K562 (cell line): ENCODE data around the gene MBD1. TPM values are rescaled to one million over a fixed set of nuclear protein-coding genes. Genes with fewer than 3 reads are reported as not detected.

Experiments
- ATAC-seq: fragments of 200-7000 bp; cut with Tn5 transposase; 3 replicates; pipeline ENCODE4 v1.9.1; 2020; ENCODE audit warnings: moderate library complexity
- BruUV-seq: library from RNA; stranded (reverse); fragments of 400-500 nt; replicated peaks from 2 replicates; lab custom pipeline; 2021; lab: Mats Ljungman, UMichigan
- CTCF ChIA-PET: fragments of 300-600 bp; formaldehyde crosslinking; extraction: SDS; loops from one replicate; lab custom pipeline; 2021; ENCODE audit warnings: low intra/inter-chr PET ratio; lab: Yijun Ruan, JAX
- POLR2A ChIA-PET: fragments of 300-600, 350-650 bp; sonication (Branson Sonifier 250); formaldehyde crosslinking; extraction: SDS; loops from one replicate; lab custom pipeline; 2021; ENCODE audit warnings: antibody characterized with exemption, inconsistent platforms; lab: Yijun Ruan, JAX
- DNase-seq, 4 experiments: peaks; one replicate each; pipeline versions ENCODE4 v3.0.0 to v3.0.0-alpha.2; 2011 to 2018; ENCODE audit warnings: low spot score in 3 of 4, mixed read lengths in 3 of 4; ENCODE audit errors: extremely low read depth in 1 of 4
- FAIRE-seq: peaks from 2 replicates; lab custom pipeline; 2011; peaks lifted over from hg19 to GRCh38; lab: Jason Lieb, UNC
- H2AFZ ChIP-seq: 2 replicates; pipeline ENCODE4 v1.6.0; 2011; ENCODE audit warnings: low read depth, low read length, control low read depth, inconsistent platforms
- H3K27ac ChIP-seq: fragments of 200-600 bp; 3 replicates; pipeline ENCODE4 v1.8.0; 2011; ENCODE audit warnings: low read depth, mild to moderate bottlenecking, control low read depth, inconsistent platforms, low read length, moderate library complexity, mixed read lengths; ENCODE audit errors: extremely low read depth
- H3K27me3 ChIP-seq, 2 experiments: fragments of 300-600 bp in 1 of 2; 2 replicates in 1 of 2; 3 replicates in 1 of 2; pipeline versions ENCODE4 v1.6.0 to v1.8.0; 2011; ENCODE audit warnings: inconsistent platforms in 2 of 2, low read length in 2 of 2, mild to moderate bottlenecking in 1 of 2, mixed read lengths in 1 of 2, moderate library complexity in 1 of 2; ENCODE audit not compliant: control insufficient read depth in 2 of 2, insufficient read depth in 2 of 2
- H3K36me3 ChIP-seq: fragments of 300-600 bp; 3 replicates; pipeline ENCODE4 v1.8.0; 2011; ENCODE audit warnings: mild to moderate bottlenecking, low read length, inconsistent platforms; ENCODE audit not compliant: control insufficient read depth, insufficient read depth
- H3K4me1 ChIP-seq, 2 experiments: fragments of 200-600 bp in 1 of 2; replicated peaks in 1 of 2; 2 replicates in 1 of 2; 3 replicates in 1 of 2; pipeline versions ENCODE4 v1.5.1 to v1.8.0; 2011; ENCODE audit warnings: inconsistent platforms in 2 of 2, low read length in 2 of 2, mild to moderate bottlenecking in 1 of 2, mixed read lengths in 1 of 2, moderate library complexity in 1 of 2; ENCODE audit not compliant: control insufficient read depth in 2 of 2, insufficient read depth in 2 of 2
- H3K4me2 ChIP-seq: 2 replicates; pipeline ENCODE4 v1.6.1; 2011; ENCODE audit warnings: low read length, control low read depth, inconsistent platforms, mixed read lengths; ENCODE audit not compliant: insufficient read depth
- H3K4me3 ChIP-seq: fragments of 200-600 bp; sonication (generic), shearing (Covaris generic); 2 replicates; pipeline ENCODE4 v1.5.1; 2016; ENCODE audit warnings: control low read depth, inconsistent platforms
- H3K79me2 ChIP-seq: fragments of 200-600 bp; 3 replicates; pipeline ENCODE4 v1.8.0; 2011; ENCODE audit warnings: low read length, inconsistent platforms; ENCODE audit not compliant: control insufficient read depth, insufficient read depth
- H3K9ac ChIP-seq, 2 experiments: 2 replicates each; pipeline versions ENCODE4 v1.6.0 to v1.6.1; 2011; ENCODE audit warnings: low read depth in 2 of 2, low read length in 2 of 2, control low read depth in 1 of 2, inconsistent platforms in 1 of 2, mild to moderate bottlenecking in 1 of 2, mixed read lengths in 1 of 2; ENCODE audit not compliant: insufficient read depth in 1 of 2
- H3K9me1 ChIP-seq: one replicate; pipeline ENCODE4 v1.6.0; 2011; ENCODE audit warnings: inconsistent platforms, mild to moderate bottlenecking, low read length, moderate library complexity; ENCODE audit not compliant: control insufficient read depth, insufficient read depth
- H3K9me3 ChIP-seq: replicated peaks from 2 replicates; pipeline ENCODE4 v1.5.1; 2011; ENCODE audit warnings: low read depth, low read length, inconsistent platforms; ENCODE audit not compliant: control insufficient read depth, insufficient read depth
- H4K20me1 ChIP-seq: replicated peaks from 2 replicates; pipeline ENCODE4 v1.6.1; 2011; ENCODE audit warnings: low read length, inconsistent platforms, mixed read lengths; ENCODE audit not compliant: control insufficient read depth, insufficient read depth
- BCOR ChIP-seq: fragments of 450-650 bp; IDR thresholded peaks from 2 replicates; pipeline ENCODE4 v1.6.1; 2016
- CCAR2 ChIP-seq: fragments of 200-400 bp; formaldehyde crosslinking; IDR thresholded peaks from 2 replicates; pipeline ENCODE4 v1.6.1; 2017; ENCODE audit warnings: mild to moderate bottlenecking, low read depth, low read length
- CHD4 ChIP-seq: fragments of 200-600 bp; sonication (generic); IDR thresholded peaks from 3 replicates; pipeline ENCODE4 v1.6.1; 2012; ENCODE audit warnings: low read depth, mild to moderate bottlenecking, mixed read lengths, low read length, inconsistent platforms; ENCODE audit not compliant: insufficient read depth, insufficient replicate concordance, poor library complexity, severe bottlenecking
- EWSR1 ChIP-seq: fragments of 450-650 bp; IDR thresholded peaks from 2 replicates; pipeline ENCODE4 v1.6.1; 2018; ENCODE audit warnings: borderline replicate concordance, mild to moderate bottlenecking, low read depth, moderate library complexity; ENCODE audit not compliant: partially characterized antibody
- HMGXB4 ChIP-seq: sonication (generic); formaldehyde crosslinking; IDR thresholded peaks from 2 replicates; pipeline ENCODE4 v1.8.1; 2023; ENCODE audit warnings: mild to moderate bottlenecking, missing genetic modification reagents
- KDM2B ChIP-seq: fragments of 250-450 bp; sonication (Bioruptor Pico); IDR thresholded peaks from 2 replicates; pipeline ENCODE4 v1.8.0; 2021; ENCODE audit warnings: mild to moderate bottlenecking, moderate library complexity
- KLF16 ChIP-seq: IDR thresholded peaks from 2 replicates; pipeline ENCODE4 v1.6.1; 2016; ENCODE audit warnings: antibody characterized with exemption
- NR0B1 ChIP-seq: fragments of 450-650 bp; IDR thresholded peaks from one replicate; pipeline ENCODE4 v1.6.1; 2018; ENCODE audit warnings: mild to moderate bottlenecking, moderate library complexity; ENCODE audit not compliant: partially characterized antibody
- PKNOX1 ChIP-seq: fragments of 450-650 bp; IDR thresholded peaks from 2 replicates; pipeline ENCODE4 v1.6.1; 2016
- POU5F1 ChIP-seq: fragments of 150-350 bp; IDR thresholded peaks from 2 replicates; pipeline ENCODE4 v1.6.1; 2014; ENCODE audit warnings: borderline replicate concordance, low read length, low read depth, mild to moderate bottlenecking; ENCODE audit not compliant: partially characterized antibody
- PPARD ChIP-seq: fragments of 250-450 bp; sonication (Bioruptor Pico); IDR thresholded peaks from 2 replicates; pipeline ENCODE4 v1.8.0; 2022; ENCODE audit warnings: inconsistent platforms, mild to moderate bottlenecking, moderate library complexity
- RBM14 ChIP-seq: fragments of 200-400 bp; formaldehyde crosslinking; IDR thresholded peaks from 2 replicates; pipeline ENCODE4 v1.6.1; 2018; ENCODE audit warnings: low read depth, mild to moderate bottlenecking, low read length, moderate library complexity, borderline replicate concordance; ENCODE audit not compliant: insufficient read depth
- RBM34 ChIP-seq: fragments of 200-400 bp; formaldehyde crosslinking; IDR thresholded peaks from 2 replicates; pipeline ENCODE4 v1.6.1; 2018; ENCODE audit warnings: low read length, borderline replicate concordance; ENCODE audit not compliant: insufficient read depth
- RFX5 ChIP-seq: IDR thresholded peaks from 2 replicates; pipeline ENCODE4 v1.6.1; 2011; ENCODE audit warnings: low read depth, mild to moderate bottlenecking, improper control_type of control experiment, low read length
- SIX5 ChIP-seq, 2 experiments: IDR thresholded peaks; 2 replicates each; pipeline ENCODE4 v1.6.1; 2011; ENCODE audit warnings: low read length in 2 of 2, borderline replicate concordance in 1 of 2, low read depth in 1 of 2, mild to moderate bottlenecking in 1 of 2, moderate library complexity in 1 of 2; ENCODE audit not compliant: insufficient read depth in 1 of 2
- SMARCA4 ChIP-seq: fragments of 450-650 bp; IDR thresholded peaks from 2 replicates; pipeline ENCODE4 v1.6.1; 2016
- SRSF7 ChIP-seq: fragments of 200-400 bp; formaldehyde crosslinking; optimal IDR thresholded peaks from 2 replicates; pipeline ENCODE3; 2017; ENCODE audit warnings: mild to moderate bottlenecking, low read depth, low read length
- TRIM28 ChIP-seq: fragments of 450-650 bp; IDR thresholded peaks from 2 replicates; pipeline ENCODE4 v1.6.1; 2017
- ZNF121 ChIP-seq: sonication (generic); formaldehyde crosslinking; conservative IDR thresholded peaks from 2 replicates; pipeline ENCODE4 v1.8.0; 2022; ENCODE audit warnings: missing genetic modification reagents
- WGBS: fragments of 100-300 bp; shearing (Covaris generic); methylation state at CpG from one replicate; pipeline ENCODE4 v1.1.6; 2016; ENCODE audit warnings: low coverage, mixed read lengths; ENCODE audit not compliant: insufficient coverage; ENCODE audit errors: missing lambda C conversion rate; 5-methylcytosine and 5-hydroxymethylcytosine counted together
- in situ Hi-C: fragments of 300-500 bp; cut with MboI; formaldehyde crosslinking; loops from 4 replicates; pipeline ENCODE4 v1.15.0; 2018; ENCODE audit warnings: inconsistent platforms, mixed read lengths
- intact Hi-C: fragments of 100-400 bp; cut with micrococcal nuclease; formaldehyde crosslinking; loops from 2 replicates; pipeline ENCODE4 v1.14.2; 2022
- polyA plus RNA-seq, 8 experiments: library from polyadenylated mRNA; depleted of rRNA in 4 of 8; stranded (reverse) in 5 of 8; unstranded in 3 of 8; fragments of >200 nt; fragmentation: Nextera tagmentation in 2 of 8; fragmentation: Illumina TruSeq in 1 of 8; extraction: Ambion mirVana in 2 of 8; extraction: Trizol in 1 of 8; gene quantifications; 2 replicates each; pipeline versions ENCODE4 v1.2.1 to v1.2.3, GENCODE V29; 2011 to 2014; ENCODE audit warnings: inconsistent platforms in 1 of 8, missing spikeins in 1 of 8
- total RNA-seq, 7 experiments: library from RNA; depleted of rRNA in 6 of 7; stranded (reverse); fragments of >200 nt in 6 of 7; fragmentation: Illumina TruSeq in 2 of 7; extraction: Trizol in 2 of 7; gene quantifications; 2 replicates each; pipeline versions ENCODE4 v1.2.1 to v1.2.3, GENCODE V29; 2011 to 2021; ENCODE audit warnings: low replicate concordance in 1 of 7

MBD1 gene
- total and polyA plus RNA-seq, 9 of the 15 experiments (the other 6 are each of a cell fraction or from before 2014, with no cell fraction given) = 3.0 to 59.7 (median 31.7) TPM

GRCh38 chr18:50327983-50328382, 46.7 kb upstream of the MBD1 start:
- Histone ChIP-seq H3K27ac (no peak overlapping the region), H3K27me3 (no peaks in the 10 kb centered on the region), H2AFZ (no peak overlapping the region), H3K4me1 (no peaks in the 10 kb centered on the region), H3K9me3 (no peaks in the 10 kb centered on the region), H4K20me1 (no peaks in the 10 kb centered on the region), H3K9me1 (no peaks in the 10 kb centered on the region), H3K4me2 (no peak overlapping the region), H3K36me3 (no peaks in the 10 kb centered on the region), H3K79me2 (no peaks in the 10 kb centered on the region), H3K9ac (no peak overlapping the region), H3K4me3 (no peak overlapping the region)
- in situ Hi-C loops (no loop called here), intact Hi-C loops (no loop called here)
- ATAC-seq (no peak), DNase-seq (no peak), FAIRE-seq (no peak)
- POLR2A ChIA-PET = no interaction called here
- no peak for TF ChIP-seq KDM2B (CRISPR knock-in tag)
- no peak for TF ChIP-seq CHD4
- TF ChIP-seq SRSF7 = no peak
- no peak for TF ChIP-seq EWSR1
- no peak for TF ChIP-seq KLF16
- no peak for TF ChIP-seq CCAR2
- no peak for TF ChIP-seq RBM34
- no peak for TF ChIP-seq POU5F1
- no peak for TF ChIP-seq PPARD (CRISPR knock-in tag)
- TF ChIP-seq ZNF121 = no peak
- no peak for TF ChIP-seq PKNOX1
- TF ChIP-seq RFX5 = no peak
- TF ChIP-seq RBM14 = no peak
- TF ChIP-seq SMARCA4 = no peak
- no peak for TF ChIP-seq SIX5 (IDR thresholded peaks at IDR 0.05; ENCODE audit: borderline replicate concordance in 1 of 2, insufficient read depth in 1 of 2, low read depth in 1 of 2, low read length in 2 of 2)
- no peak for TF ChIP-seq NR0B1
- no peak for TF ChIP-seq HMGXB4 (CRISPR knock-in tag)
- TF ChIP-seq BCOR = no peak
- no peak for TF ChIP-seq TRIM28
- WGBS = 6% methylated on average over 3 of the region's 3 CpGs
- no TSS peak for BruUV-seq
- CTCF ChIA-PET = no interaction called here
